Measurements from ENCODE around the gene ZNF384.

GRCh38 chr12:6630736-6631135 is 58.4 kb downstream of the ZNF384 start:
- TF ChIP-seq GATA2 (IDR thresholded peaks at IDR 0.05; ENCODE audit: low read depth, low read length) (no peak), GATA3 (IDR thresholded peaks at IDR 0.05; ENCODE audit: low read depth, low read length) (no peak)

Measured in SH-SY5Y (cell line).